ENCODE measurements around the gene PLCXD3. TPM values are rescaled to one million over a fixed set of nuclear protein-coding genes. Genes with fewer than 3 reads are reported as not detected.

PLCXD3 gene
- polyA plus RNA-seq, 1 of the 3 experiments (the other 2 are of a cell fraction): 0.15 TPM

DNA sequence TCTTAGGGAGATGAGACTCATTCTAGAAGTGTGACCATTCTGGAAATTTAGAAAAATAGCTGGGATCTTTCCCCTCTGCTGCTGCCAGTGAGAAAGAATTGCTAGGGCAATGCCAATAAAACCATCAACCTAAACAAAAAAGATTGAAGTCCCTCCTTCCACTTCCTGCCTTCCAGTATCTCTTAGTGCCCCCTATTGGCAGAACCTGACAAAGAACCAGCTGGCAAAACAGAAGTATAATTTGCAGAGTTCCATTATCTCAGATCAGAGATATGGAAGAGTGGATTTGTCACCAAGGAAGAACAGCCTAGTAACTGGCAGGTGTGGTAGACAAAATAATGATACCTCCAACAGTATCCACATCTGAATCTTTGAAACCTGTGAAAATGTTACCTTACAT lies 13.8 kb upstream of the PLCXD3 start:
- no peak overlapping the region for H3K9ac ChIP-seq
- TF ChIP-seq, protein P1, sequence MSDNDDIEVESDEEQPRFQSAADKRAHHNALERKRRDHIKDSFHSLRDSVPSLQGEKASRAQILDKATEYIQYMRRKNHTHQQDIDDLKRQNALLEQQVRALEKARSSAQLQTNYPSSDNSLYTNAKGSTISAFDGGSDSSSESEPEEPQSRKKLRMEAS (IDR thresholded peaks at IDR 0.05; ENCODE audit: low read depth): no peak
- TF ChIP-seq ELF1 (IDR thresholded peaks at IDR 0.05) (no peak), RAD21 (IDR thresholded peaks at IDR 0.05; ENCODE audit: low read length) (peak; percentile 52), POLR2AphosphoS5 (IDR thresholded peaks at IDR 0.05; ENCODE audit: low read depth, low read length) (no peak), TAF1 (IDR thresholded peaks at IDR 0.05; ENCODE audit: borderline replicate concordance, low read depth, low read length) (no peak), SIN3A (IDR thresholded peaks at IDR 0.05; ENCODE audit: borderline replicate concordance, low read depth, low read length) (no peak), RCOR1 (IDR thresholded peaks at IDR 0.05; ENCODE audit: low read length) (no peak), SMC3 (IDR thresholded peaks at IDR 0.05; ENCODE audit: low read depth, low read length) (peak; percentile 20; the same call in 1 of the 2 replicates)
- TF ChIP-seq, protein P2, sequence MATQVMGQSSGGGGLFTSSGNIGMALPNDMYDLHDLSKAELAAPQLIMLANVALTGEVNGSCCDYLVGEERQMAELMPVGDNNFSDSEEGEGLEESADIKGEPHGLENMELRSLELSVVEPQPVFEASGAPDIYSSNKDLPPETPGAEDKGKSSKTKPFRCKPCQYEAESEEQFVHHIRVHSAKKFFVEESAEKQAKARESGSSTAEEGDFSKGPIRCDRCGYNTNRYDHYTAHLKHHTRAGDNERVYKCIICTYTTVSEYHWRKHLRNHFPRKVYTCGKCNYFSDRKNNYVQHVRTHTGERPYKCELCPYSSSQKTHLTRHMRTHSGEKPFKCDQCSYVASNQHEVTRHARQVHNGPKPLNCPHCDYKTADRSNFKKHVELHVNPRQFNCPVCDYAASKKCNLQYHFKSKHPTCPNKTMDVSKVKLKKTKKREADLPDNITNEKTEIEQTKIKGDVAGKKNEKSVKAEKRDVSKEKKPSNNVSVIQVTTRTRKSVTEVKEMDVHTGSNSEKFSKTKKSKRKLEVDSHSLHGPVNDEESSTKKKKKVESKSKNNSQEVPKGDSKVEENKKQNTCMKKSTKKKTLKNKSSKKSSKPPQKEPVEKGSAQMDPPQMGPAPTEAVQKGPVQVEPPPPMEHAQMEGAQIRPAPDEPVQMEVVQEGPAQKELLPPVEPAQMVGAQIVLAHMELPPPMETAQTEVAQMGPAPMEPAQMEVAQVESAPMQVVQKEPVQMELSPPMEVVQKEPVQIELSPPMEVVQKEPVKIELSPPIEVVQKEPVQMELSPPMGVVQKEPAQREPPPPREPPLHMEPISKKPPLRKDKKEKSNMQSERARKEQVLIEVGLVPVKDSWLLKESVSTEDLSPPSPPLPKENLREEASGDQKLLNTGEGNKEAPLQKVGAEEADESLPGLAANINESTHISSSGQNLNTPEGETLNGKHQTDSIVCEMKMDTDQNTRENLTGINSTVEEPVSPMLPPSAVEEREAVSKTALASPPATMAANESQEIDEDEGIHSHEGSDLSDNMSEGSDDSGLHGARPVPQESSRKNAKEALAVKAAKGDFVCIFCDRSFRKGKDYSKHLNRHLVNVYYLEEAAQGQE (IDR thresholded peaks at IDR 0.05; ENCODE audit: low read depth, low read length): no peak
- TF ChIP-seq, protein P3, sequence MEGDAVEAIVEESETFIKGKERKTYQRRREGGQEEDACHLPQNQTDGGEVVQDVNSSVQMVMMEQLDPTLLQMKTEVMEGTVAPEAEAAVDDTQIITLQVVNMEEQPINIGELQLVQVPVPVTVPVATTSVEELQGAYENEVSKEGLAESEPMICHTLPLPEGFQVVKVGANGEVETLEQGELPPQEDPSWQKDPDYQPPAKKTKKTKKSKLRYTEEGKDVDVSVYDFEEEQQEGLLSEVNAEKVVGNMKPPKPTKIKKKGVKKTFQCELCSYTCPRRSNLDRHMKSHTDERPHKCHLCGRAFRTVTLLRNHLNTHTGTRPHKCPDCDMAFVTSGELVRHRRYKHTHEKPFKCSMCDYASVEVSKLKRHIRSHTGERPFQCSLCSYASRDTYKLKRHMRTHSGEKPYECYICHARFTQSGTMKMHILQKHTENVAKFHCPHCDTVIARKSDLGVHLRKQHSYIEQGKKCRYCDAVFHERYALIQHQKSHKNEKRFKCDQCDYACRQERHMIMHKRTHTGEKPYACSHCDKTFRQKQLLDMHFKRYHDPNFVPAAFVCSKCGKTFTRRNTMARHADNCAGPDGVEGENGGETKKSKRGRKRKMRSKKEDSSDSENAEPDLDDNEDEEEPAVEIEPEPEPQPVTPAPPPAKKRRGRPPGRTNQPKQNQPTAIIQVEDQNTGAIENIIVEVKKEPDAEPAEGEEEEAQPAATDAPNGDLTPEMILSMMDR (IDR thresholded peaks at IDR 0.05): peak; percentile 43
- TF ChIP-seq, protein P4, sequence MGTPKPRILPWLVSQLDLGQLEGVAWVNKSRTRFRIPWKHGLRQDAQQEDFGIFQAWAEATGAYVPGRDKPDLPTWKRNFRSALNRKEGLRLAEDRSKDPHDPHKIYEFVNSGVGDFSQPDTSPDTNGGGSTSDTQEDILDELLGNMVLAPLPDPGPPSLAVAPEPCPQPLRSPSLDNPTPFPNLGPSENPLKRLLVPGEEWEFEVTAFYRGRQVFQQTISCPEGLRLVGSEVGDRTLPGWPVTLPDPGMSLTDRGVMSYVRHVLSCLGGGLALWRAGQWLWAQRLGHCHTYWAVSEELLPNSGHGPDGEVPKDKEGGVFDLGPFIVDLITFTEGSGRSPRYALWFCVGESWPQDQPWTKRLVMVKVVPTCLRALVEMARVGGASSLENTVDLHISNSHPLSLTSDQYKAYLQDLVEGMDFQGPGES (IDR thresholded peaks at IDR 0.05; ENCODE audit: low read depth, low read length): no peak
- H3K9me3 ChIP-seq: no peaks in the 10 kb centered on the region
- H4K20me1 ChIP-seq (ENCODE audit: insufficient read depth): no peaks in the 10 kb centered on the region
- H3K4me3 ChIP-seq (ENCODE audit: low read depth in 2 of 2, low read length in 1 of 2): no peak overlapping the region; a peak in 1 of 4 replicates
- no peaks in the 10 kb centered on the region for H3K9me2 ChIP-seq
- H3K27ac ChIP-seq (ENCODE audit: low read depth in 2 of 2, low read length in 1 of 2): no peak overlapping the region
- H3K36me3 ChIP-seq (replicated peaks in 1 of 2; ENCODE audit: control insufficient read depth in 1 of 2, insufficient read depth in 2 of 2, low read length in 1 of 2): no peaks in the 10 kb centered on the region
- POLR2A ChIA-PET: no interaction called here
- no peak overlapping the region for H3K4me2 ChIP-seq
- no peak for DNase-seq
- H3K79me2 ChIP-seq (ENCODE audit: insufficient read depth): no peaks in the 10 kb centered on the region
- H2AFZ ChIP-seq (ENCODE audit: low read depth): no peak overlapping the region
- H3F3A ChIP-seq (replicated peaks; ENCODE audit: insufficient read depth): peaks cover 11% of the 10 kb centered on the region
- H3K4me1 ChIP-seq (ENCODE audit: control insufficient read depth in 1 of 2, insufficient read depth in 2 of 2, low read depth in 1 of 2, low read length in 1 of 2): peaks cover 0 to 5% of the 10 kb centered on the region in 2 experiments; a peak in 2 of 4 replicates
- no peaks in the 10 kb centered on the region for H3K27me3 ChIP-seq (ENCODE audit: insufficient read depth)
- CTCF ChIA-PET: interaction anchor here (0.6 to 1.8 kb wide), 6 partner anchors 15 to 620 kb away, joined by 3 to 8 read pairs (median 3); no protein-coding TSS in a partner anchor

Data from SK-N-SH (cell line).